ELF-1 (cell line): ENCODE data around the gene BMERB1.
A peak's percentile ranks its signal among the peaks of the same experiment; 100 is the strongest.
"Not testable (repeated sequence)": the region's sequence is repeated elsewhere in the genome, so short reads cannot be mapped to it uniquely, and the experiment has no call there.

ENCODE experiments used
- DNase-seq: peaks from one replicate; pipeline ENCODE4 v3.0.0-alpha.2; 2016; ENCODE audit warnings: low read depth, low spot score

Gene BMERB1

DNA sequence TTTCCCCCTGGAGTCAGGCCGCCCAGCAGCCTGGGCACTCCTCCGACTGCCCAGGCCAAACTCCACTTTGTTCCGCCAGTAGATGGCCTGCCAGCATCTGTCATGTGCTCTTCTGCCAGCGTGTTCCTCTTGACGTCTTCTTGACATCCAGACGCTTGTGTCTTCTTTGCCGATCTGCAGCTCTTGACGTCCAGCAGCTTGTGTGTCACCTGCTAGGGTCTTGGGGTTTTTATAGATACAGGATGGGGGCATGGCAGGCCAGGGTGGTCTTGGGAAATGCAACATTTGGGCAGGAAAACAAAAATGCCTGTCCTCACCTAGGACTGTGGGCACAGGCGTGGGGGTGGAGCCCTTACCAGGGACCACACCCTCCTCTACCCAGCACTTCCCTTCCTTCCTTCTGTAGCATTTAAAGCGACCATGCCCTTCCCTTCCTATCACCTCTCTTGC is 88.7 kb downstream of the BMERB1 start:
- DNase-seq = no peak

DNA sequence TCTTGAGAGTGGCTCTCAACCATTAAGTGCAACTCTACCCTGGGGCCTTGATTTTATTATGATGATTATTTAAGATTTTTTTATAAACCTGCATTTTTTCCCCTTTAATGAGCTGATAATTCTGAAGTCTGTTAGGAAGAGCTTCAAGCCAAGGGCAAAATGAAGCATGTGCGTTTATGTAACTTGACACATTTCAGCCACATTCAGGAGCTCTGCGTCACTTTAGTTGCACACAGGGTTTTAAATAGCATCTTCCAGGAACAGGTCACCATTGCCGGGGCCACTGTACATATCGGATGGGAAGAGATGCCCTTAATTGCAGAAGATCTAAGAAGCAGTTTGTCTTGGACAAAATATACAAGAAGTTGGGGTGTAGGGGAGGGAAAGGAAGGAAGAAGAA is 89.6 kb downstream of the BMERB1 start:
- no peak for DNase-seq

DNA sequence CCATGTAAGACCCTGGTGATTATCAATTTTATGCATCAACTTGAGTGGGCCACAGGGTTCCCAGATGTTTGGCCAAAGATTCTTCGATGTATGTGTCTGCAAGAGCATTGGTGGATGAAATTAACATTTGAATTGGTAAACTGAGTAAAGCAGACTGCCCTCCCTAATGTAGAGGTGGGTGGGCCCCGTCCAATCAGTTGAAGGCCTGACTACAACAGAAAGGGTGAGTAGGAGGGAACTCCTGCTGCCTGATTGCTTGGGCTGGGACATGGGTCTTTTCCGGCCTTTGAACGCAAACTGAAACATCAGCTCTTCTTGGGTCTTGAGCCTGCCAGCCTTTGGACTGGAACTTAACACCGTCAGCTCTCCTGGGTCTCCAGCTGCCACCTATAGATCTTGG is 90.6 kb downstream of the BMERB1 start:
- no peak for DNase-seq

DNA sequence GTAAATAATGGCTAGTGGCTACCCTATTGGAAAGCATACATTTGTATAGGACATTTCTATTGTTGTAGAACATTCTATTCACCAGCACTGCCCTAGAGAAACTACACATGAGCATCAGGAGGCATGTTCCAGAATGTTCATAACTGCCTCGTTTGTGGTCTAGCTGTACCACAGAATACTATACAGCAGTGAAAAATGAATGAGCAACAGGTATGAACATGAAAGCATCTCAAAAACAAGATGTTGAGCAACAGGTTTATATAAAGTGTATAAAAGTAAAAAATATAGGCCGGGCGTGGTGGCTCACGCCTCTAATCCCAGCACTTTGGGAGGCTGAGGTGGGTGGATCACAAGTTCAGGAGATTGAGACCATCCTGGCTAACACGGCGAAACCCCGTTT is 91.7 kb downstream of the BMERB1 start:
- no peak for DNase-seq

DNA sequence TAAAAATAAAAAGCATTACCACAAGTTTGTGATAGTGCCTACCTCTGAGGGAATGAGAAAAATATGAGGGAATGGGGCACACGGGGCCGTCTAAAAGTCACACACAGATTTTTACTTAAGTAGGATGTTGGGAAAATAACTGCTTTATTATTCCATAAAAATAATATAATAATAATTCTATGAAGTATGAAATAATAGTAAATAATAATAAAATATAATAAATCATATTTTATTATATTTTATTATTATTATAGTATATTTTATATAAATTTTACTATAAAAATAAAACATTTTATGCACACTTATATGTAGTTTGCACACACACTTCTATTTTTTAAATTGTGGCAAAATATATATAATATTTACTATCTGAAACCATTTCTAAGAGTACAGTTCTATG is 92.3 kb downstream of the BMERB1 start:
- no peak for DNase-seq

DNA sequence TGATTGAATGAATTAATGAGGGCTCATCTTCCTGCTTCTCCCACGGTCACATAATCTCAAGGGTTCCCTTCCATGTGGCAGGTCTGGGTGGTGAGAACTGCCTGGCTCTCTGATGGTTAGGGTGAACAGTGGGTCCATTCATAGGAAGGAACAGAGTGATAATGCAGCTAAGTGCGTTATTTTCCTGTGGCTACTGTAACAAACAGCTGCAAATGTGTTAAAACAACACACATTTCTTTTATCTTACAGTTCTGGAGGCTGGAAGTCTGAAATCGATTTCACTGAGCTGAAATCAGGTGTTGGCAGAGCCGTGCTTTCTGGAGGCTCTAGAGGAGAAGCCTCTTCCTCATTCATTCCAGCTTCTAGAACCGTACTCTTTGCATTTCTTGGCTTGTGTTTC is 95.3 kb downstream of the BMERB1 start:
- DNase-seq = no peak

DNA sequence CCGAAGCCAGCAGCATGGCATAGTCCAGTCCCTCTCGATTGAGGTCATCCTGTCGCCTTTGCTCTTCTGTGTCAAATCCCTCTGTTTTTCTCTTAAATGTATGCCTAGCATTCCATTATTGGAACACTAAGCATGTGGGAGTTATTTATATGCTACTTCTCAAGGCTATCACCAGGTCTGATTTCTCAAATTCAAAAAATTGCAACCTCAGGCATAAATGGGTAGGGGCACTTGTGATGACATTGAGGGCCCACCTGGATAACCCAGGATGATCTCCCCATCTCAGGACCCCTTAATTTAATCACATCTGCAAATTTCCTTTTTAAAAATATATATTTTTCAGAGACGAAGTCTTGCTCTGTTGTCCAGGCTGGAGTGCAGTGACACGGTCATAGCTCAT is 95.7 kb downstream of the BMERB1 start:
- DNase-seq = no peak

DNA sequence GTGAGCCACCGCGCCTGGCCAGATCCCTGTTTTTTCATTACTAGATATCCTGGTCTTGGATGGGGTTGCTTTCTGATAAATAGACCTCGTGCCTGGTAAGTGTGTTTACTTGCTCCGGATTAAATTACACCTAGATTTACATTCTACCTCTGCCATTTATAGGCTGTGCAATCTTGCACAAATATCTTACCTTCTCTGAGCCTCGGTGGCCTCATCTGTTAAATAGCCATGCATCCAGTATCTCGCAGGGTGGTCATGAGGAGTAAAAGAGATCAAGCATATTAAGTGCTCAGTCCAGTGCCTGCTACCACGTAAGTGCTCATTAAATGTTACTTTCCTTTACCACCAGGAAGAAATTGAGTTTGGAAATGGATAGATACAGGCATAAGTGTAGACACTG is 98.4 kb downstream of the BMERB1 start:
- DNase-seq = no peak

DNA sequence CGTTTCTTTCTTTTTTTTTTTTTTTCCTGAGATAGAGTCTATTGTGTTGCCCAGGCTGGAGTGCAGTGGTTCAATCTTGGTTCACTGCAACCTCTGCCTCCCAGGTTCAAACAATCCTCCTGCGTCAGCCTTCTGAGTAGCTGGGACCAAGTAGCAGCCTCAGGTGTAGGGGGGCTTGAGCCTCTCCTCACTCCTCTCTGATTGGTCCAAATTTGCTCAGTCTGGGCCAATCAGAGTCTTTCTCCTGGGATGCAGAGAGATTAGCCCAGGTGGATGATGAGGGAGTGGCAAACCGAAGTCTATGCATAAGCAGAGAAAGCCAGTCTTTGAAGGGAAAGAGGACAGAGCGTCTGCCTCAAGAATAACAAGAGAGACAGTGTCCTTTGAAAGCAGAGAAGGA is 99.0 kb downstream of the BMERB1 start:
- DNase-seq = no peak

DNA sequence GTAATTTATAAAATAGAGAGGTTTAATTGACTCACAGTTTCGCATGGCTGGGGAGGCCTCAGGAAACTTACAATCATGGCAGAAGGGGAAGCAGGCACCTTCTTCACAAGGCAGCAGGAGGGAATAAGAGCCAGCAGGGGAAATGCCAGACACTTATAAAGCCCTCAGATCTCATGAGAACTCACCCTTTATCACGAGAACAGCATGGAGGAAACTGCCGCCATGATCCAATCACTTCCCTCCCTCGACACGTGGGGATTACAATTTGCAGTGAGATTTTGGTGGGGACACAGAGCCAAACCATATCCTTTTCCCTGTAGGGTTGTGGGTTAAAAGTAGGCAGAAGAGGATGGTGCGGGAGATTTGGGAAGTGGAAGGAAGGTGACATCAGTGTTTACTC is 101.4 kb downstream of the BMERB1 start:
- DNase-seq = no peak

DNA sequence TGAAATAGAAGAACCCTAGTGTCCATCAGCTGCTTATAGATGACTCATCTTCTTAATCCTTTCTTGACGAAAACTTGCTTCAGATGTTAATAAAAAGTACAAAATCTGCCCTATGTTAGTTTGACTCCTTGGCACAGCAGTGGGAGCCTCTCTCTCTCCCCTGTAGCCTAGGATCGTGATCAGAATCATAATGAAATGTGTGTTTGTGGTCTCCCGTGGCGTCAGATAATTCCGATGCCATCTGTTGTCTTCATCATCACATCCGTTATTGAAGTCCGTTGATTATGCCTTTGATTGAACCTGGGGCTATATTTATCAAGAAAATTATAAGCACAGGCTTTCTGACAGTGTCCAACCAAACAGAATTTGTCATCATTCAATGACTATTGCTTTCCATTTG is 102.5 kb downstream of the BMERB1 start:
- no peak for DNase-seq

DNA sequence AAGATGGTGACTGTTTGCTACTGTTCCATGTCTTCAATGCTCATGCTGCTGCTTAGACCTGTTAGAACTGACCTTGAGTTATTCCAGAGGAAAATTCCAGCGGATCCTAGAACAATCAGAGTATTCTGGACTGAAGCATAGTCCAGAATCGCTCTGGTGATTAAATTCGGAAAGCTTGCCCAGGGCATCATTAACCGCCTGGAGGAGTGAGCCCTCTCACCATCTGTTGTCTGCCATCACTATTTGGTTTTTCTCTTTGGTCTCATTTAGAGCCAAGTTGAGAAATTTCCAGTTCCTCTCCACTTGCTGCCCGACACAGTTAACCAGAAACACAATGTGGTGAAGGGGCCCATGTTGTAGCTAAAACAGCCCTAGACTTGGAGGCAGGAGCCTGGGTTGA is 104.1 kb downstream of the BMERB1 start:
- no peak for DNase-seq

DNA sequence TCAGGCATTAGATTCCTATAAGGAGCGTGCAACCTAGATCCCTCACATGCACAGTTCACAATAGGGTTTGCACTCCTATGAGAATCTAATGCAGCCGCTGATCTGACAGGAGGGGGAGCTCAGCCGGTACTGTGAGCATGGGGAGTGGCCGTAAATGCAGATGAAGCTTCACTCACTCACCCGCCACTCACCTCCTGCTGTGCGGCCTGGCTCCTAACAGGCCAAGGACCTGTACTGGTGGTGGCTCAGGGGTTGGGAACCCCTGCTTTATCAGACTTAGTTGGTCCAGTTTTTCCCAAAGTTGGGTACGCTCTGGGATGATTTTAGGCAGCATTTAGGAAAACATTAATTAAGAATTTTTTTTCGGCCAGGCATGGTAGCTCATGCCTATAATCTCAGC is 104.8 kb downstream of the BMERB1 start:
- DNase-seq = peak; percentile 81

DNA sequence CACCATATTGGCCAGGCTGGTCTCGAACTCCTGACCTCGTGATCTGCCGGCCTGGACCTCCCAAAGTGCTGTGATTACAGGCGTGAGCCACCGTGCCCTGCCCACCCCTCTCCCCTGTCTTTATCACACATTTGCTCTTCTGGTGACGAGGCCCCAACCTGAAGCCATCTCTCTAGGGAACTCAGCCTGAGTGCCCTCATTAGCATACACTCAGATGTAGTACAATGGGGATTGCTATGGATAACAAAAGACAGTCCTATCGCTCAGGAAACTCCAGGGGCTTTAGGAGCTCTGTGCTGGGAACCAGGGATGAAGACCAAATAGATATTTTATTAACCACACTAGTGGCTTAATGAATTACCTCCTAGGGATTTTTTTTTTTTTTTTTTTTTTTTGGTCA is 107.9 kb downstream of the BMERB1 start:
- DNase-seq = peak; percentile 45

DNA sequence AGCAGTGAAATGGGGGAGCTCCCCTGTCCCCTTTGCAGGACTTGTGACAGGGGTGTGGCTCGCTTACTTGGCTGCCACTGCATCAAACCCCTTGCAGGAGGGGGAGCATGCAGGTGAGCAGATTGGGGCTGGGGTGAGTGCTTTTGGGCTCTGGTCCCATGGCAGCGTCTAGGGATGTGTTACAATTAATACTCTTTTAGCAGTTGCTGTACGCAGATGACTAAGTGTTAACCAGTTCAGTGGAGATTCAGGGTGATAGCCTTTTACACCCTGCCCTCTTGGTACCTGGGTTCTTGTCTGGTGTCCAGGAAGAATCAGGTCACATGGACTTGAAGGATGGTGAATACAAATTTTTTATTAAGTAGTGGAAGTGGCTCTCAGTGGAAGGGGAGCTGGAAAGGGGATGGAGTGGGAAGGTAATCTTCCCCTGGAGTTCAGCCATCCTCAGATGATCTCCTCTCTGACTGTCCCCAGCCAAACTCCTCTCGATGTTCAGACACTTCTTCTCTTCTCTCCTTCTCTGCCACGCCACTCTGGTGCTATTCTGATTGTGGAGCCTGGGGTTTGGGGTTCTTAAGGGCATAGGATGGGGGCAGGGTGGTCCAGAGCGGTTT is 108.5 kb downstream of the BMERB1 start:
- no peak for DNase-seq

DNA sequence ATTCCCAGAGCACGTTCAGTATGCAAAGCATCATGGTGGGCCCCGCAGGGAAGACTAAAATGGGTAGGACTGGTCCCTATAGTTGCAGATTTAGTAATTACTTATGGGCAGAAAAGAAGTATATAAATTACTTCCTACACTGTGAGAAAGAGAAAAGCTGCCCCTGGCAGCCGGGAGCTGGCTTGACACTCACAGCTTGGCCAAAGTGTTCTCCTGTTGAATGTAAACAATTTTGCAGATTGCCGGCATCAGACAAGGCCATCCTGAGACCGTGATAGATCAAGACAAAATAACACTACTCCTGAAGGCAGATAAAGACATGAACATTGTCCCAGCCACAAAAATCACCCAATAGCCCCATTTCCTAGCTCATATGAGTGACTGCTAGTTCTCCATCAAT is 110.0 kb downstream of the BMERB1 start:
- DNase-seq = no peak

DNA sequence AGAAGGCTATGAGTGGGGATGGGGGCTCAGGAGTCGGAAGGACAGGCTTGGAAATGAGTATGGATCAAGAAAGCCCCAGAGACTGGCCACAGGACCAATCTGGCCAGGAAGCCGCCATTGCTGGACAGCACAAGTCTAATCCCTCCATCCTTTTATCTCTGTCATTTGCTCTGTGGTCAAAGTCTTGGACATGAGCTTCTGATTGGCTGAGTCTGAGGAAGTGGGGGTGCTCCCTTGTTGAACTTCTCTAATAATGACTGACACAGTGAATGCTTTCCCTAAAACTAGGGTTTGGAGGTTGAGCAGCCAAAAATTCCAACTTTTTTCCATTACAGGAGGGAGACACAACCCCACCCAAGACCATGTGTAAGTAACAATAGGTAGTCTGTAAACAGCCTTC is 111.2 kb downstream of the BMERB1 start:
- no peak for DNase-seq

DNA sequence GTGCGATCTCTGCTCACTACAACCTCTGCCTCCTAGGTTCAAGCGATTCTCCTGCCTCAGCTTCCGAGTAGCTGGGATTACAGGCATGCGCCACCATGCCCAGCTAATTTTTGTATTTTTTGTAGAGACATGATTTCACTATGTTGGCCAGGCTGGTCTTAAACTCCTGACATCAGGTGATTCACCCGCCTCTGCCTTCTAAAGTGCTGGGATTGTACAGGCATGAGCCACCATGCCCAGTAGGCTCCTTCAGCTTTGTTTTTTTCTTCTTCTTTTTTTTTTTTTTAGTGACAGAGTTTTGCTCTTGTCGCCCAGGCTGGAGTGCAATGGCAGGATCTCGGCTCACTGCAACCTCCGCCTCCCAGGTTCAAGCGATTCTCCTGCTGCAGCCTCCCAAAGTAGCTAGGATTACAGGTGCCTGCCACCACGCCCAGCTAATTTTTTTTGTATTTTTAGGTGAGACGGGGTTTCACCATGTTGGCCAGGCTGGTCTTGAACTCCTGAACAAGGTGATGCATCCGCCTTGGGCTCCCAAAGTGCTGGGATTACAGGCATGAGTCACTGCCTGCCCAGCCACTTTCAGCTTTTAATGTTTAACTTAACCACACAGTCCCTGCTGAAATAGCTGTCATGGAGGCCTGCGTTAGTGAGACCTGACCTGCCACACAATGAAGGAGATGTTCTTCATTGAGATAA is 112.8 kb downstream of the BMERB1 start:
- DNase-seq = not testable (repeated sequence)

DNA sequence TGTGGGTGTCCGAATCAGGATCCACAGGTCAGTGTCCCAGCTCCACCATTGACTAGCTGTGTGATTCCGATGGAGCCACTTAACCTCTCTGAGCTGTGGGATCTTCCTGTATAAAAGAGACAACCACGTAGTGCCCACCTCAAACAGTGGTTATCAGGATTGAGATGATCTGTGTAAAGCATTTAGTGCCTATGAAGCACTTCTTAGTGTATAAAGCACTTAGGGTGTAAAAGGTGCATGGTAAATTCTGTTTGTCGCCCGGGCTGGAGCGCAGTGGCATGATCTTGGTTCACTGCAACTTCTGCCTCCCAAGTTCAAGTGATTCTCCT is 113.3 kb downstream of the BMERB1 start:
- DNase-seq = no peak

DNA sequence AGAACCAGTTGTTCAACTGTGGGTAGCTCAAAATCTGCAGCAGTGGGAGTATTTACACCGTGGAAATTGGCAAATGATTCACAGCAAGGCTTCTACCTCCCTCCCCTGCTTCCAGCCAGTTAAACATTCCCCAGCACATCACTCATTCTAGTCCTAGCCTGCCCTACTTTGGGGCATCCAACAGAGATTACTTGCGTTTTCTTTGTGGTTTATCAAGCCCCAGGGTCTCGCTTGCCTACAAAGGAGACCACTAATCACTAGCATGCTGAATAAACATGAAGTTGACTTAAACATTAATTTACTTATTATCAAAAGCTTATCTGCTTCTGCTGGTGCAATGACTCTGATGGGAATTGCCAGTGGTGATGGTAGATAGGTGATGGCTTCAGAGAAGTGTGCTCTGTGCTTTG is 114.1 kb downstream of the BMERB1 start:
- no peak for DNase-seq

DNA sequence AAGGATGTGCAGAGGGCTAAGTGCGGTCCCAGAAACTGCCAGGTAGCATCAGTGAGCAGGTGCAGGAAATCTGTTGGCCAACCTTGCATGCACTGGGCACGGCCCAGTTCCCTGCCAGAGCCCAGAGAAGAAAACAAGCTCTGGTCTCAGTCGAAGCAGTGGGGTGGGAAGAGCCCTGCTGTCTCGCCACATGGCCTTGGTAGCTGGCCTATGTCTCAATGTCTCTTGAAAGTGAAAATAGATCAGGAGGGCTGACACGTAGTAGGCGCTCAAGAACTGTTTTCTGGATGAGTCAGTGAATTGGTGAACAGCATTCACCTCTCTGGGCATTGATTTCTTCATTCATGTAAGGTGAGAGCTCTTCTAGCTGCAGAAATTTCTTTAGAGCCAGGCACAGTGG is 118.1 kb downstream of the BMERB1 start:
- no peak for DNase-seq

DNA sequence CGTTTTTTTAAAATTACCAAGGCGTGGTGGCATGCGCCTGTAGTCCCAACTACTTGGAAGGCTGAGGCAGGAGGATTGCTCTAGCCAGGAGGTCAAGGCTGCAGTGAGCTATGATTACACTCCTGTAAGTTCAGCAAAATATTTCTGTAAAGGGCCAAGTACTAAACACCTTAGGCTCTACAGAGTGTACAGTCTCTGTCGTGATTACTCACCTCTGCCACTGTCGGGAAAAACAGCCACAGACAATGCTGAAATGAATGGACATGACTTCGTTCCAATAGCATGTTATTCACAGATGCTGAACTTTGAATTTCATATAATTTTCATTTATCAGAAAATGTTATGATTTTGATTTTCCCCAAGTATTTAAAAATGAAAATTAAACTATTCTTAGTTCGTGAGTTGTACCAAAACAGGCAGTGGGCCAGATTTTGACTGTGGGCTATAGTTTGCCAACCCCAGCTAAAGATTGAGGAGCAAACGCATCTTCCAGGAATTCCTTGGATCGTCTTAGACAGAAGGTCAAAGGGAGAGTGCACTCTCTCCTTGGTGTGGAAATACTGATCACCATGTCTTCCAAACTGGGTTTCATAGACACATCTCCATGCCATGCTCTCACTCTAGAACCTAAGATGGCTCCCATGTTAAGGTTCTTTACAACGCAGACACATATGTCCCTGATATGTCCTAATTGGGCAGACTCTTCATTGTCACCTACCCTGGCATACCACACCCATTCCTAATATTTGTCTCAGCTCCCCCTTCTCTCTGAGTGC is 119.1 kb downstream of the BMERB1 start:
- no peak for DNase-seq

DNA sequence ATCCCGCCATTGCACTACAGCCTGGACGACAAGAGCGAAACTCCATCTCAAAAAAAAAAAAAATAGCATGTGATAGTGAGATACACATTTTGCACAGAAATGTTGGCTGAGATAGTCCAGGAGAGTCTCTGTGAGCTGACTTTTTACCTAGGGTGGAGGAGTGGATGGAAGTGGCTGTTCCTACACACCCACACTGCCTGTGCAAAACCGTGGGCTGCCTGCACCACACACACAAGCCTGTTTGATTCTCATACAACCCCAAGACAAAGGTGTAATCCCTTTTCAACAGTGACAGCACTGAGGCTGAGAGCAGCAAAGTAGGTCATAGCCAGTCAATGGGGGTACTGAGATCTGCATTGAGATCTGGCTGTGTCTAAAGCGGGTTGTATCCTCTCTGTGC is 121.7 kb downstream of the BMERB1 start:
- no peak for DNase-seq
